Fibroblast of pulmonary artery (primary cell): ENCODE results near the gene VPS26B.

ENCODE experiments used
- DNase-seq: peaks from one replicate; pipeline ENCODE4 v3.0.0-alpha.2; 2010; ENCODE audit warnings: low read depth
- H3K4me3 ChIP-seq: replicated peaks from 2 replicates; pipeline ENCODE4 v1.5.1; 2011; ENCODE audit warnings: low read depth, mild to moderate bottlenecking, control low read depth, low read length, moderate library complexity
- CTCF ChIP-seq: IDR thresholded peaks from 2 replicates; pipeline ENCODE4 v1.5.1; 2011; ENCODE audit warnings: mild to moderate bottlenecking, control low read depth, low read length, inconsistent platforms; ENCODE audit errors: missing control alignments

The VPS26B gene

DNA sequence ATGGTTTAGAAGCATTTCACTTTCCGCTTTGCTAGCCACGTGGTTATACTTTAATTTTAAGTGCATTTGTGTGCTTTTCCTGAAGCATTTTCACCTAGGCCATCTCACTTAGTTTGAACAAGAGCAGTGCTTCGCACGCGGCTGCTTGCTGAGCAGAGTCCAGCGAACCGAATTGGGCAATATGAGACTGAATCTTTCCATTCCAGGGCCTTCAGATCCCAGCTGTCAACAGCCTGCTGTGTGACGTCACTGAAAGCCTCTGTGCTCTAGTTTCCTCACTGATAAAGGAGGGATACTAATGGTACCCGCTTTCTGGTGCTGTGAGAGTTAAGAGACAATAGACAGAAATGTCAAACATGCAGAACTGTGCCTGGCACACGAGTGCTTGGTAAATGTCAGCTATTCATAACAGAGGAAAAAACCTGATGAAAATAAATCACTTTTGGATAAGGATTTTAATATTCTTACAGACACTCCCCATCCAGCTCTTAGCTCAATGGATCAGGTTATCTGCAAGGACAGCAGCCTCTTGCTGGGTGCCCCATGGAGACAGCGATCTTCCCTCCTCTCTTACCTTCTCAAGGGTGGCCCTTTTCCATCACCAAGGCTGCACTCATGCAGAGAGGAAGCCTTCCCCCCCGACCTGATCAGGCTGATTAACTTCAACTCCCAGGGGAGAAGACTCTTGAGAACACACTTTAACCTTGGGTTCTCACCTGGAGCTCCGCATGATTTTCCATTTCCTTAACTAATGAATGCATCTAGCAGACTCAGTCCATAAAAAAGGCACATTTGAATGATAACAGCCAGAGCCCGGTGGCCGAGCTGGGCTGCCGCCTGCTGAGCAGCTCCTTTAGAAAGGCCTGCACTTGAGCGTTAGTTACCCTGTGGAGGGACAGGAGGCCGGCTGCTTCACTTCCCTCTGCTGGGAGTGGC lies 48.2 kb downstream of the VPS26B start:
- peak; percentile 84 for DNase-seq
- no peak for TF ChIP-seq CTCF
- H3K4me3 ChIP-seq = no peak overlapping the region

DNA sequence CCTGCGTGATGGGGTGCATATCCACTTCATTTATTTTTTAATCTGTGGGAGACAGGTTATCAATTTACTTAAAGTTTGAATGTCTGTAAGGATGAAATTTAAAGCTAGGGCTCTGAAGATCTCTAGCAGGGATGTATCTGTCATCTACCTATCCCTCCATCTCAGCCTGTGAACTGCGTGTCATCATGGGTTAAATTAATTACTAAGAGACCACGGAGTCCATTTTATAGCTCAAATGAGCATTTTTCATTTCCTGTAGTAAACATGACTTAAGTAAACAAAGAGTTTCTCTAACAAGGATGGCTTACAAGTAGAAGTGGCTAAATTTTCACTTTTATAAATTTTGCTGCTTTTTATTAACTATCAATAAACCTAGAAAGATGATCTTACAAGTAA lies 48.8 kb downstream of the VPS26B start:
- H3K4me3 ChIP-seq = no peak overlapping the region
- no peak for TF ChIP-seq CTCF
- DNase-seq = no peak

DNA sequence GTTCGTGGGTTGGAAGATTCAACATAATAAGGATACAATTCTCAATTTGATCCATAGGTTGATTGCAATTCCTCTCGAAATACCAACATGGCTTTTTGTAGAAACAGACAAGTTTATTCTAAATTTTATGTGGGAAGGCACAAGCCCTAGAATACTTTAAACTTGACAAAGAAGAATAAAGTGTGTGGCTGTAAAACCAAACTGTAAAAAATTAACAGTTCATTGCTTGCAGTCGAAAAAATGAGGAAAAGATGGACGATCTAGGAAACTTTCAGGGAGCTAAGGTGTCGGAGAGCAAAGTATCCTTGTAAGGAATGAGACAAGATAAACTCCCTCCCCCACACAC lies 50.7 kb downstream of the VPS26B start:
- no peak for DNase-seq
- no peak overlapping the region for H3K4me3 ChIP-seq
- TF ChIP-seq CTCF = no peak

- no peak for DNase-seq
- TF ChIP-seq CTCF = peak; percentile 5
- no peak within 1 kb of the TSS for H3K4me3 ChIP-seq
These were observed 51.3 kb downstream of the VPS26B start, which contains the start of gene GLB1L3 for GRCh38 chr11:134275534-134276395. GLB1L3 (plus strand) TSS chr11:134276379; CDS start chr11:134276741, 362 bp downstream.

GRCh38 chr11:134276396-134277182 lies 52.1 kb downstream of the VPS26B start:
- no peak overlapping the region for H3K4me3 ChIP-seq
- DNase-seq = no peak
- no peak for TF ChIP-seq CTCF

DNA sequence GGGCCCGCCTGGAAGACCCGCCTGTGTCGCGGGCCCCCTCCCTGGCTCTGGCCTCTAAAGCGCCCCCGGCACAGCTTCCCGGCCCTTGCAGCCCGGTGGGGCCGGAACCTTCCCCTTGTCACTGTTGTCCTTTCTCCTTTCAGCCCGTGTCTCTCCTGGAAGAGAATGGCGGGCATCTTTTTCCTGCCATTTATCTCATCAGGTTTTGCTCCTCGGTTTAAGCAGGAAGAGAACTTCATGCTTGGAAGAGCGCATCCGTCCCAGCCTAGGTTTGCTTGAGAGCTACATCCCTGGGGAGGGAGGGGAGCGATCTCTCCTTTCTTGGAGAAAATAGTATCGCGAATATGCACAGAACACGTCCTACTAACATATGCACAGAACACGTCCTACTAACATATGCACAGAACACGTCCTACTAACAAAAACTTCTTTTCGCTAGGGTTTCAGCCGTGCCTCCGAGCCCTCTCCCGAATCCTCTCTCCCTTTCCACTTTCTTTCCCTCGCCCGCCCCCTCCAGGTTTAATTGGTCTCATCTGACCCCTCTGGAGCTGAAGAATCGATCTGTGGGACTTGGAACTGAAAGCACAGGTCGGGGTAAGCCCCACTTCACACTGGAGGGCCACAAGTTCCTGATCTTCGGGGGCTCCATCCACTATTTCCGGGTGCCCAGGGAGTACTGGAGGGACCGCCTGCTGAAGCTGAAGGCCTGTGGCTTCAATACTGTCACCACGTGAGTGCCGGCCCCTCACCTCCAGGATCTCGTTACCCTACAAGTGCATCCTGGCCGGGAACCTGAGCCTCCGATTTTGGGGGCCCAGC lies 52.9 kb downstream of the VPS26B start:
- TF ChIP-seq CTCF = no peak
- no peak overlapping the region for H3K4me3 ChIP-seq
- DNase-seq = no peak
